Sigmoid colon (tissue), 7 donors: ENCODE results near the gene PACS2. TPM values are rescaled to one million over a fixed set of nuclear protein-coding genes. Genes with fewer than 3 reads are reported as not detected.

Source experiments
- DNase-seq: peaks from one replicate; pipeline ENCODE4 v3.0.0-alpha.2; 2019
- H3K27ac ChIP-seq, 4 donors: fragments of 200-600 bp; sonication (generic); one replicate each; pipeline ENCODE4 v1.5.1; 2016 to 2019; ENCODE audit warnings: mild to moderate bottlenecking in 1 of 4
- H3K27me3 ChIP-seq, 3 donors: fragments of 200-600 bp; sonication (generic); one replicate each; pipeline ENCODE4 v1.5.1; 2019; ENCODE audit warnings: mild to moderate bottlenecking in 1 of 3
- H3K36me3 ChIP-seq, 4 donors: fragments of 200-600 bp; sonication (generic); one replicate each; pipeline ENCODE4 v1.5.1; 2016 to 2019
- H3K4me1 ChIP-seq, 4 donors: fragments of 200-600 bp; sonication (generic); one replicate each; pipeline ENCODE4 v1.5.1; 2017 to 2019
- H3K4me3 ChIP-seq, 4 donors: fragments of 200-600 bp; sonication (generic); one replicate each; pipeline ENCODE4 v1.5.1; 2017 to 2019; ENCODE audit warnings: mild to moderate bottlenecking in 2 of 4, moderate library complexity in 1 of 4
- H3K9me3 ChIP-seq, 4 donors: fragments of 200-600 bp in 3 of 4; sonication (generic) in 3 of 4; one replicate each; pipeline versions ENCODE4 v1.5.1 to v1.6.1; 2013 to 2019
- EP300 ChIP-seq, 4 donors: sonication (generic); formaldehyde crosslinking; IDR thresholded peaks; one replicate each; pipeline ENCODE4 v1.6.1; 2017; ENCODE audit warnings: antibody characterized with exemption in 4 of 4
- POLR2A ChIP-seq, 2 donors: fragments of 450-650 bp; IDR thresholded peaks; one replicate each; pipeline ENCODE4 v1.6.1; 2016; ENCODE audit warnings: antibody characterized with exemption in 2 of 2, mild to moderate bottlenecking in 2 of 2, moderate library complexity in 2 of 2
- POLR2AphosphoS5 ChIP-seq, 4 donors: sonication (generic); formaldehyde crosslinking; IDR thresholded peaks; one replicate each; pipeline ENCODE4 v1.6.1; 2017; ENCODE audit warnings: antibody characterized with exemption in 4 of 4
- WGBS, 2 donors: extraction: QIAGEN DNeasy Blood & Tissue Kit; methylation state at CpG; one replicate each; pipeline ENCODE4 v1.1.7; 2013; 5-methylcytosine and 5-hydroxymethylcytosine counted together
- intact Hi-C: fragments of 100-400 bp; cut with DNase I; formaldehyde crosslinking; loops from one replicate; pipeline ENCODE4 v1.15.1; 2023
- polyA plus RNA-seq, 3 donors: library from polyadenylated mRNA; stranded (reverse); fragments of 200-250 nt; gene quantifications; one replicate each; pipeline ENCODE4 v1.2.3, GENCODE V29; 2013
- total RNA-seq, 4 donors: library from RNA; depleted of rRNA; stranded (reverse); fragments of >200 nt; gene quantifications; one replicate each; pipeline ENCODE4 v1.1.0, GENCODE V29; 2016
- TF ChIP-seq, protein P1 (sequence below), 4 experiments: fragments of 450-650 bp in 3 of 4; fragments of 200-600 bp in 1 of 4; IDR thresholded peaks; one replicate each; pipeline ENCODE4 v1.5.1; 2016 to 2019; ENCODE audit warnings: antibody characterized with exemption in 4 of 4, mild to moderate bottlenecking in 3 of 4, moderate library complexity in 2 of 4
- donor health status: healthy with polysubstance abuse.
- donor health status: Bipolar disorder and iron deficiency.
- donor health status: healthy.

PACS2 gene
- total and polyA plus RNA-seq, 7 donors, result 19.8 to 90.6 (median 46.7) TPM

DNA sequence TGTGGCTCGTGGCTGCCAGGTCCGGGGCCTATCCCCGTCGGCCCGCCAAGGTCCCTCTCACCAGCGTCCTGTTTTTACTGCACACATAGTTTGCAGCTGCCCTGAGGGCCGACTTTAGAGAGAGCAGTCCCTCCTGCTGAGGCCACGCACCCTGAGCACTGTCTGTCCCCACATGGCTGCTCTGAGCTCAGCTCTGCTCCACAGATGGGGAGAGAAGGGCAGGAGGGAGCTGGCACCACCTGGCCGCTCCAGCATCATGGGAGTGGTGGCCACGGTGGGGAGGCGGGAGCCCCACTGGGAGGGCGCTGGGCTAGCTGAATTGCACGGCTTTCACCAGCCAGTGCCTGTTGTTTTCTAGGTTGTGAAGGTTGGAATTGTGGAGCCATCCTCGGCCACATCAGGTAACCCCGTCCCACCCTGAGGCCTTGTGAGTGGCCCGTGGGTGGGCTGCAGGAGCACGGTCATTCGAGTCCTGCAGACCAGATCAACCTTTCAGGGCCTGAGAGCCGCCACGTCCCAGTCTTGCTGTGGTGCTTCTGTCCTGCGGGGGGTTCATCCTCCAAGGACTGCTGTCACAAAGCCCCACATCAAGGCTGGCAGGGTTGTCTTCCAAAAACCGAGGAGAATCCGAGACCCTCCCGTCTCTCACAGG lies 76.4 kb downstream of the PACS2 start:
- H3K36me3 ChIP-seq, result peaks cover 0 to 57% (median 10%) of the 10 kb centered on the region in 4 donors
- no peak overlapping the region for H3K4me3 ChIP-seq
- H3K27me3 ChIP-seq, result no peaks in the 10 kb centered on the region
- intact Hi-C loops, result no loop called here
- peak overlapping the region in 1 of 4 donors; percentile 41 for H3K27ac ChIP-seq
- no peak for DNase-seq
- no peaks in the 10 kb centered on the region for H3K9me3 ChIP-seq
- TF ChIP-seq POLR2AphosphoS5 (IDR thresholded peaks at IDR 0.05) (no peak), POLR2A (IDR thresholded peaks at IDR 0.05) (no peak), EP300 (IDR thresholded peaks at IDR 0.05) (no peak)
- TF ChIP-seq, protein P1, sequence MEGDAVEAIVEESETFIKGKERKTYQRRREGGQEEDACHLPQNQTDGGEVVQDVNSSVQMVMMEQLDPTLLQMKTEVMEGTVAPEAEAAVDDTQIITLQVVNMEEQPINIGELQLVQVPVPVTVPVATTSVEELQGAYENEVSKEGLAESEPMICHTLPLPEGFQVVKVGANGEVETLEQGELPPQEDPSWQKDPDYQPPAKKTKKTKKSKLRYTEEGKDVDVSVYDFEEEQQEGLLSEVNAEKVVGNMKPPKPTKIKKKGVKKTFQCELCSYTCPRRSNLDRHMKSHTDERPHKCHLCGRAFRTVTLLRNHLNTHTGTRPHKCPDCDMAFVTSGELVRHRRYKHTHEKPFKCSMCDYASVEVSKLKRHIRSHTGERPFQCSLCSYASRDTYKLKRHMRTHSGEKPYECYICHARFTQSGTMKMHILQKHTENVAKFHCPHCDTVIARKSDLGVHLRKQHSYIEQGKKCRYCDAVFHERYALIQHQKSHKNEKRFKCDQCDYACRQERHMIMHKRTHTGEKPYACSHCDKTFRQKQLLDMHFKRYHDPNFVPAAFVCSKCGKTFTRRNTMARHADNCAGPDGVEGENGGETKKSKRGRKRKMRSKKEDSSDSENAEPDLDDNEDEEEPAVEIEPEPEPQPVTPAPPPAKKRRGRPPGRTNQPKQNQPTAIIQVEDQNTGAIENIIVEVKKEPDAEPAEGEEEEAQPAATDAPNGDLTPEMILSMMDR (IDR thresholded peaks at IDR 0.05), result no peak
- WGBS, 2 donors, result 91 to 93% methylated on average over 24 of the region's 24 CpGs
- peaks cover 0 to 18% (median 13%) of the 10 kb centered on the region in 4 donors for H3K4me1 ChIP-seq

DNA sequence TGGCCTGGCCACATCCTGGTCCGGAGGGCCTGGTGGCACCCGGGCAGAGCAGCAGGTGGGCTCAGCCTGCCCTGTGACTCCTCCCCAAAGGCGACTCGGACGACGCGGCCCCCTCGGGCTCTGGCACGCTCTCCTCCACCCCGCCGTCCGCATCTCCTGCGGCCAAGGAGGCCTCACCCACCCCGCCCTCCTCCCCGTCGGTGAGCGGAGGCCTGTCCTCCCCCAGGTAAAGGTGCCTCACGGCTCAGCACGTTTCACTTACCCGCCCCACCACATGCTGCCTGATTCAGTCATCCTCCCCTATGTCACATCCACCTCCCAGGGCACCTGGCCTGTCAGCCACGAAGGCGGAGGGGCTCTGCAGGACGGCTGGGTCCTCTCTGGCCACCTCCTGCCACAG lies 77.0 kb downstream of the PACS2 start:
- no peak for DNase-seq
- Histone ChIP-seq H3K27ac (no peak overlapping the region), H3K9me3 (no peaks in the 10 kb centered on the region), H3K4me1 (peaks cover 0 to 18% (median 13%) of the 10 kb centered on the region in 4 donors), H3K36me3 (peaks cover 0 to 51% (median 7%) of the 10 kb centered on the region in 4 donors), H3K4me3 (no peak overlapping the region), H3K27me3 (no peaks in the 10 kb centered on the region)
- intact Hi-C loops, result no loop called here
- TF ChIP-seq, protein P1 (IDR thresholded peaks at IDR 0.05), result no peak
- TF ChIP-seq EP300 (IDR thresholded peaks at IDR 0.05), result no peak
- TF ChIP-seq POLR2A (IDR thresholded peaks at IDR 0.05), result no peak
- no peak for TF ChIP-seq POLR2AphosphoS5 (IDR thresholded peaks at IDR 0.05)
- 92 to 94% methylated on average over 23 of the region's 23 CpGs for WGBS, 2 donors

DNA sequence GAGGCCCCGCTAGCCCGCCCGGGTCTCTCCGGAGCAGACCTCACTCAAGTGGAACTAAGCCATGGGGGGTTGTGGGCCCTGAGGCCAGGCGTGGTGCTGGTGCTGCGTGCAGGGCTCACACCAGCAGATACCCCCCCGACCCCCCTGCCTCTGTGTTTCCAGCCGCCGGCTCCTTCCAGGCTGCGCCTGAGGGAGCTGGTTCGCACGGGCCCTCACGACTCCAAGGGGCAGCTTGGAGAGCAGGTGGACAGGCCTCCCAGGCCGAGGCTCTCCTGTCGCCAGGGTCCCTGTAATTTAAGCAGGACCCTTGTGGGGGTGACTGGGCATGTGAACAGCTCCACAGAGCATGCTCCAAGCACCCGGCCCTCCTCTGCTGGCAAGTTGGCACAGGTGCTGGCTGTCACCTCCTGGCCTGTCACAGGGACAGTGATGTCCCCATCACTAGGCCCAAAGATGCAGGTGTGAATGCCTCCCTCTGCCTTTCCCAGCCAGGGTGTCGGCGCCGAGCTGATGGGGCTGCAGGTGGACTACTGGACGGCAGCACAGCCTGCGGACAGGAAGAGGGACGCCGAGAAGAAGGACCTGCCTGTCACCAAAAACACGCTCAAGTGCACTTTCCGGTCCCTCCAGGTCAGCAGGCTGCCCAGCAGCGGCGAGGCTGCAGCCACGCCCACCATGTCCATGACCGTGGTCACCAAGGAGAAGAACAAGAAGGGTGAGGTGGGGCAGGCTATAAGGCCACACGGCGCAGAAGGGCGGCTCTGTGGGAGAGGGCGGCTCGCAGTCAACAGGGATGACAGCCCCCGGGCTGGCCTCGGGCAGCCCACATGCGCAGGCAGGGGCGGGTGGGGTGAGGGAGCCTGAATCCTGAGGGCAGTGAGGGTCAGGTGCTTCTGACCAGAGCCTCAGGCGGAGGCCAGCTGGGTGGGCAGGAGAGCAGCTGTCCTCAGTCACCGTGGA lies 77.9 kb downstream of the PACS2 start:
- H3K9me3 ChIP-seq, result no peaks in the 10 kb centered on the region
- H3K4me1 ChIP-seq, result peaks cover 0 to 19% (median 15%) of the 10 kb centered on the region in 4 donors
- 94% methylated on average over 40 of the region's 40 CpGs for WGBS, 2 donors
- no peak for DNase-seq
- H3K4me3 ChIP-seq, result no peak overlapping the region
- H3K27me3 ChIP-seq, result no peaks in the 10 kb centered on the region
- intact Hi-C loops, result no loop called here
- peaks cover 0 to 43% (median 3%) of the 10 kb centered on the region in 4 donors for H3K36me3 ChIP-seq
- no peak overlapping the region for H3K27ac ChIP-seq
- no peak for TF ChIP-seq POLR2AphosphoS5 (IDR thresholded peaks at IDR 0.05)
- TF ChIP-seq, protein P1 (IDR thresholded peaks at IDR 0.05), result no peak
- TF ChIP-seq POLR2A (IDR thresholded peaks at IDR 0.05), result no peak
- no peak for TF ChIP-seq EP300 (IDR thresholded peaks at IDR 0.05)

DNA sequence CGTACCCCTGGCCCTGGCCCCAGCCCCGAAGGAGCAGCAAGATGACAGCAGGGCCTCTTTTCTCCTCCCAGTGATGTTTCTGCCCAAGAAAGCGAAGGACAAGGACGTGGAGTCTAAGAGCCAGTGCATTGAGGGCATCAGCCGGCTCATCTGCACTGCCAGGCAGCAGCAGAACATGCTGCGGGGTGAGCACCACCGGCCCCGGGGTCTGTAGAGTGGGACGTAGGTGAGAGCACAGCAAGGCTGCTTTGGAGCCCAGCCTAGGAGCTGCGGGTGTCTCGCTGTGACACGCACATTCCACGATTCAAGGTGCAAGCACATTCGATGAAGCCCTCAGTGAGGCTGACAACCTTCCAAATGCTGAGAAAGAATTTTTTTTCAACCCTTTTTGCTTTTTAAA lies 78.6 kb downstream of the PACS2 start:
- H3K4me1 ChIP-seq, result peaks cover 0 to 25% (median 21%) of the 10 kb centered on the region in 4 donors
- intact Hi-C loops, result no loop called here
- H3K27me3 ChIP-seq, result no peaks in the 10 kb centered on the region
- WGBS, 2 donors, result 94 to 95% methylated on average over 14 of the region's 14 CpGs
- no peak overlapping the region for H3K4me3 ChIP-seq
- no peak for DNase-seq
- peaks cover 0 to 35% (median 2%) of the 10 kb centered on the region in 4 donors for H3K36me3 ChIP-seq
- no peak overlapping the region for H3K27ac ChIP-seq
- TF ChIP-seq POLR2AphosphoS5 (IDR thresholded peaks at IDR 0.05), result no peak
- TF ChIP-seq, protein P1 (IDR thresholded peaks at IDR 0.05), result no peak
- TF ChIP-seq EP300 (IDR thresholded peaks at IDR 0.05), result no peak
- TF ChIP-seq POLR2A (IDR thresholded peaks at IDR 0.05), result no peak
- no peaks in the 10 kb centered on the region for H3K9me3 ChIP-seq
